ENCODE data around the gene ABO.
"Not testable (repeated sequence)": the region's sequence is repeated elsewhere in the genome, so short reads cannot be mapped to it uniquely, and the experiment has no call there.

ABO gene

DNA sequence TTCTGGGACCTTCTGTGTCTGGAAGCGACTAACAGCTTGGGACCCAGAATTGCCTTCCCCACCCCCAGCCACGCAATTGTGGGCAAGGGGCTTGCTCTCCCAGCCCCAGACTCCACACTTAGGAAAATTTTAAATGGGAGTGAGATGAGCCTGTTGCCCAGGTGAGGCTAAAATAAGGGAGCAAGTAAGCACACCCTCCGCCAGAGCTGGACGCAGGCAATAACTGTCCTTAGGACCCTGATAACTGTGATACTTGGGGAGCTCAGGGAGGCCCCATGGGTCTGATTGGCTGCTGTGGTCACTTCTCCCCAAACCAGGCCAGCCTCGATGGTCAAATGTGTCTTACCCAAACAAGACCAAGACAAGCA is 13.3 kb downstream of the ABO start:
- no peak for FAIRE-seq

DNA sequence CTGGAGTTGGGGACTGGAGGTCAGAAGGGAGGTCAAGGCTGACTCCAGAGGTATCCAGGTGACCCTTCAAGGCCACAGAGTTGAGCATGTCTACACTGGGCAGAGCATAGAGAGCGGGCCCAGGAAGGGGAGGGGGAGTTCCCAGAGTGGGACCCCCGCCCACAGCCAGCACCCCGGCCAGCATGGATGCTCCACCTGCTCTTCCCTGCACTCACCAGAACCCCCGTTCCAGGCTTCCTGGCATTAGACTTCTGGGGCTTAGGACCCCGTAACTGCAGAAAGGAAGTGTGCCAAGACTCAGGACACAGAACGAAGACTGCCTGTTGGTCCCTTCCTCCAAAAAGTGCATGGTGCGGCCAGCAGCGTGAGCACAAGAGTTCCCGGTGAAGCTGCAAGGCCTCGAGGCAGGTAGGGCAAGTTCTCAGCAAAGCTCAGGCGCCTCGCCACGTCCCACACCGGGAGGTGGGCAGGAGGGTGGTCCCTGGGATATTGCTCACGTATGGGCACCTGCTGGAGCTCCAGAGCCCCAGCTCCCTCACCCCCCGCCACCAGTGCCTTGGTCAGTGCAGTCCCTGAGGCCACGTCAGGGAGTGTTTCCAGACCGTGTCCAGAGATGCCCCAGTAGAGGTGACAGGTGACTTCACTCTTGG is 13.8 kb downstream of the ABO start:
- no peak for FAIRE-seq

GRCh38 chr9:133260334-133261102 is 14.5 kb downstream of the ABO start:
- no peak for FAIRE-seq

GRCh38 chr9:133258061-133259015 is 16.7 kb downstream of the ABO start:
- FAIRE-seq: no peak

DNA sequence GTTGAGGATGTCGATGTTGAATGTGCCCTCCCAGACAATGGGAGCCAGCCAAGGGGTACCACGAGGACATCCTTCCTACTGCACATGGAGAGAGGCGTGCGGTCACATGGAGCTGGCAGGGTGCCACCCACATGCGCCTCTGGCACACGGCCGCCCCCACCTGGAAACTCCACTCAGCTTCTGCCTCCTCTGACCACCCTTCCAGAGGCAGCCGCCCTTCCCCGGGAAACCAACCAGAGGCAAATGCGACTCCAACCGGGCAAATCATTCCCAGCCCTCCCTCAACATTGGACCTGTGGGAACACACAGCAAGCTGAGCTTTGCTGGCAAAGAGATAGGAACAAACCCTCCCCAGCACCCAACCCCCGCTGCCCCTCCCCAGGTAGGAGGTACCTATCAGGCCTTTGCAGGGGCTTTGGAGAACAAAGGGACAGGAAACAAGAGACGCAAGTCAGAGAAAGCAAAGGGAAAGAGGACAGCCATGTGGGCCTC is 17.5 kb downstream of the ABO start:
- FAIRE-seq: no peak

- no peak for FAIRE-seq
Observed at GRCh38 chr9:133256686-133257091, 18.3 kb downstream of the ABO start.

DNA sequence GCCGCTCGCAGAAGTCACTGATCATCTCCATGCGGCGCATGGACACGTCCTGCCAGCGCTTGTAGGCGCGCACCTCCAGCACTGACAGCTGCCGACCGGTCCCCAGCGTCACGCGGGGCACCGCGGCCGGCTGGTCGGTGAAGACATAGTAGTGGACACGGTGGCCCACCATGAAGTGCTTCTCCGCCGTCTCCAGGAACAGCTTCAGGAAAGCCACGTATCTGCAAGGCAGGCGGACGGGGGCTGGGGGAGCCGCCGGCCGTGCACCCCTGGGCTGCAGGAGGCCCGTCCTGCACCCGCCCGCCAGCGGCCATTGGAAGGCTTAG is 18.9 kb downstream of the ABO start:
- no peak for FAIRE-seq

GRCh38 chr9:133255371-133256135 is 19.4 kb downstream of the ABO start:
- no peak for FAIRE-seq

DNA sequence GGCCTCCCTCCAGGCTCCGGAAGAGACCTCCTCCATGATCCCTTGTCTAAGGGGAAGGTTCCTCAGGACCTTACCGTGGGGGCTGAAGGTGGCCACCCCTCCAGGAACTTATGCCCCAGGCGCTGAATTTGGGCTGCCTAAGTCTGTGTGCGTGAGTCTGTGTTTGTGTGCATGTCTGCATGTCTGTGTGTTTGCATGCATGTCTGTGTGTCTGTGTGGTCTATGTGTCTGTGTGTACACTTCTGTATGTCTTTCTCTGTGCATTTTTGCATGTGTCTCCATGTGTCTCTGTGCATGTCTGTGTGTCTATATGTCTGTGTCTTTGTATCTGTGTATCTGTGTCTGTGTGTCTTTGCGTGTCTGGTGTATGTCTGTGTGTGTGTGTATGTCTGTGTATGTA is 20.5 kb downstream of the ABO start:
- FAIRE-seq: no peak

DNA sequence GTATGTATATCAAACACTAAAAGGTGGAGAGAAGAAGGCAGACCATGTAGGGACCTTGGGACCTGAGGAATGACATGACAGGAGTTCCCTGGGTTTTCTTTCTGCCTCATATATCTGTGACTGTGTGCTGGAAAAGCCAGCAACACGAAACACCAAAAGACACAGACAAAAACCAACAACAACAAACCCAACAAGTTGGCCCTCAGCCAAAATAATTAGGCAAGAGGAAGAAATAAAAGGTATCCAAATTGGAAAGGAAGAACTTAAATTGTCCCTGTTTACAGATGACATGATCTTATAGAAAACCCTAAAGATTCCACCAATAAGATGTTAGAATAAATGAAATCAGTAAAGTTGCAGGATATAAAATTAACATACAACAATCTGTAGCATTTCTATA is 21.7 kb downstream of the ABO start:
- FAIRE-seq: no peak

GRCh38 chr9:133252301-133253020 is 22.5 kb downstream of the ABO start:
- FAIRE-seq: no peak

GRCh38 chr9:133251773-133252172 is 23.2 kb downstream of the ABO start:
- FAIRE-seq: no peak

- not testable (repeated sequence) for FAIRE-seq
Observed at GRCh38 chr9:133251221-133251620, 23.8 kb downstream of the ABO start.

- FAIRE-seq: no peak
Observed at GRCh38 chr9:133250741-133251170, 24.2 kb downstream of the ABO start.

DNA sequence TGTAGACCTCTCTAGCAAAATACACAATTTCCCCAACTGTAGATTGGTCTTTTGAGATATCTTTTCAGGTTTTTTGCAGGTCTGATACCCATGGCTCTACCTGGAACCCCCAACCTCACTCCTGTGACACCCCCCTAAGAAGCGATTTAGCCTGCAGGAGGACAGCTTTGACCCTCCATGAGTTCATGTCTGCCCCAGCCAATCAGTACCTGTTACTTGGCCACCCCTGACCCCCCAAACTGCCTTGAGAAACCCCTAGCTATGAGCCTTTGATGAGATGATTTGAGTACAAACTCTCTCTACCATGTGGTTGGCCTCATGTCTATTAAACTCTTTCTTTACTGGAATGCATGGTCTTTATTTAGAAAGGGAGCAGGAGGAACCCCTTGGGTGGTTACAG is 25.7 kb downstream of the ABO start:
- no peak for FAIRE-seq

DNA sequence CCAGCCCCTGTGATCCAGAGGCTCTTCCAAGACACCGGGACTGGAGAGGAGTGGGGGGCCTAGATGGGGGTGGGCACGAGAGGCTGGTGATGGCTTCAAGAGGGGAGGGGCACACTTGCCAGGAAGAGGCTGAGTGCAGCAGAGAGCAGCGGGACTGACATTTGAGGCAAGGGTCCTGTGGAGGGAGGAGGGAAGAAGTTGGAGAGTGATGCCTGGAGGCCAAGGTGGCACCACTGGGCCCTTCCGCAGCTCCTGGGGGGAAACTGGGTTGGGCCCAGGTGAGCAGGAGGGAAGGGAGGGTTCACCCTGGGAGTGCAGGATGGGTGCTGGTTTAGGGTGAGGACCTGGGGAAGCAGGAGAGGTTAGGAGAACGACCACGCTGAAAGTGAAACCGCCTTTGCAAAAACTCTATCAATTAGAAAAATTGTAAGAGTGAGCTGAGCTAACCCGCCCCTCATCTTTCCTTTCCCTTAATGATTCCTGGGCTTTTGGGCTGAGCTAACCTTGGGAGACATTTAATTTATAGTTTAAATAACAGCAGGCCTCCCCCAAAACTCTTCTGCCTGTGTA is 26.2 kb downstream of the ABO start:
- no peak for FAIRE-seq

DNA sequence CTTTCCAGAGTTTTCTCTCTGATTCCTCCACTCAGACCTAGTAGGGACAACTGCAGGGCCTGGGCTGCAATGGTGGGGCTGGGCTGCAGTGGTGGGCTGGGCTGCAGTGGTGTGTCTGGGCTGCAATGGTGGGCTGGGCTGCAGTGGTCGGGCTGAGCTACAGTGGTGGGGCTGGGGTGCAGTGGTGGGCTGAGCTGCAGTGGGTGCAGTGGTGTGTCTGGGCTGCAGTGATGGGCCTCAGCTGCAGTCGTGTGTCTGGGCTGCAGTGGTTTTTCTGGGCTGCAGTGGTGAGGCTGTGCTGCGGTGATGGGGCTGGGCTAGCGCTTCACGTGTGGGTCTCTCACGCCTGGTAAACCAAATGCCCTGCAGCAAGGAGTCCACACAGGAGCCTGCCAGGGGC is 27.4 kb downstream of the ABO start:
- FAIRE-seq: no peak

- FAIRE-seq: no peak
Observed at GRCh38 chr9:133246991-133247390, 28.0 kb downstream of the ABO start.

DNA sequence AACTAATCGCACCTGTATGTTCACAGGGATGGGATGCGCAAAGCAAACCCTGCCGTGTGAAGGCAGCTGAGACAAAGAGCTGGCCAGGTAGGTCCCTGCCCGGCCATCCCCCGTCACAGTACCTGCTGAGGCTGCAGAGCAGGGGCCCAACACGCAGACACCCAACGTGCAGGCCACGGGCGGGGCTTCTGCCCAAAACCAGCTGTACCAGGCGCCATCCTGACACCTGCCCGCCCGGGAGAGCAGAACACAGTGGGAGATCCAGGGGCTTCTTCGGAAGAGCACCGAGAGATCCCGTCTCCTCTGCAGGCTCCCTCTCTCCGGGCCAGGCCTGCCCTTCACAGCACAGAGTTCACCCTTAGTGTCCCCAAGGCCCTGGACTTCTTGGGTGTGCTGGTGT is 28.4 kb downstream of the ABO start:
- no peak for FAIRE-seq

- no peak for FAIRE-seq
Observed at GRCh38 chr9:133242991-133243390, 32.0 kb downstream of the ABO start.

DNA sequence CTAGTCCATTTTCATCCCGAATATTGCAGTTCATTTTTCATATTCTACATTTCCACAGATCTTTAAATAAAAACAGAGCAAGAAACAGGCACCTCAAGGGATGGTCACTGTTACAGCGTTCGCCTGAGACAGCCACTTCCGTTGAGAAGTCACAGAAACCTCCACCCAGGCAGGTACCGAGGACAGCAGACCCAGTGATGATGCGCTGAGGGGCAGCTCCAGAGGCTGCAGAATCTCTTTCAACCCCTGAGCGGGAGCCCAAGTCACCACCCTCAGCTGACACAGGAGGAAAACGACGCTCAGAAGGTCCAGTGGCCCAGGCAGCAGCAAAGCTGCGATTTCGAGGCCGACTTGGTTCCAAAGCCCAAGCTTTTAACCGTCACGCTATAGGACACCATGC is 32.8 kb downstream of the ABO start:
- FAIRE-seq: no peak
